GM23248 (cell line): Measurements from ENCODE around the gene RUFY4. TPM values are rescaled to one million over a fixed set of nuclear protein-coding genes. Genes with fewer than 3 reads are reported as not detected.

Experiments
- DNase-seq: peaks from one replicate; pipeline ENCODE4 v3.0.0-alpha.2; 2015
- H2AFZ ChIP-seq: fragments of 200-600 bp; sonication (generic); 2 replicates; pipeline ENCODE4 v1.6.1; 2016; ENCODE audit warnings: antibody characterized with exemption
- H3F3A ChIP-seq: fragments of 200-600 bp; sonication (generic); 2 replicates; pipeline ENCODE4 v1.6.1; 2016; ENCODE audit warnings: mild to moderate bottlenecking, antibody characterized with exemption, mixed run types; ENCODE audit not compliant: insufficient read depth
- H3K27ac ChIP-seq: fragments of 200-600 bp; sonication (generic); 2 replicates; pipeline ENCODE4 v1.5.1; 2016; ENCODE audit warnings: mild to moderate bottlenecking
- H3K27me3 ChIP-seq: fragments of 200-600 bp; sonication (generic); replicated peaks from 2 replicates; pipeline ENCODE4 v1.6.1; 2016; ENCODE audit warnings: mild to moderate bottlenecking; ENCODE audit not compliant: insufficient read depth
- H3K36me3 ChIP-seq: fragments of 200-600 bp; sonication (generic); 2 replicates; pipeline ENCODE4 v1.6.1; 2016; ENCODE audit warnings: low read depth, mild to moderate bottlenecking
- H3K4me1 ChIP-seq: fragments of 200-600 bp; sonication (generic); 2 replicates; pipeline ENCODE4 v1.6.1; 2016; ENCODE audit warnings: mild to moderate bottlenecking; ENCODE audit not compliant: insufficient read depth
- H3K4me2 ChIP-seq: fragments of 200-600 bp; sonication (generic); one replicate; pipeline ENCODE4 v1.6.1; 2016; ENCODE audit warnings: mild to moderate bottlenecking; ENCODE audit not compliant: unreplicated experiment
- H3K4me3 ChIP-seq: fragments of 200-600 bp; sonication (generic); 2 replicates; pipeline ENCODE4 v1.5.1; 2016; ENCODE audit warnings: mild to moderate bottlenecking
- H3K79me2 ChIP-seq: fragments of 200-600 bp; sonication (generic); 2 replicates; pipeline ENCODE4 v1.6.1; 2016; ENCODE audit warnings: mild to moderate bottlenecking; ENCODE audit not compliant: insufficient read depth
- H3K9ac ChIP-seq: fragments of 200-600 bp; sonication (generic); 2 replicates; pipeline ENCODE4 v1.6.1; 2016; ENCODE audit warnings: mild to moderate bottlenecking
- H3K9me2 ChIP-seq: fragments of 200-600 bp; sonication (generic); 2 replicates; pipeline ENCODE4 v1.6.1; 2016; ENCODE audit warnings: mixed run types, mild to moderate bottlenecking, moderate library complexity; ENCODE audit not compliant: insufficient read depth
- H3K9me3 ChIP-seq: fragments of 200-600 bp; sonication (generic); one replicate; pipeline ENCODE4 v1.6.1; 2017; ENCODE audit warnings: low read depth
- H4K20me1 ChIP-seq: fragments of 200-600 bp; sonication (generic); 2 replicates; pipeline ENCODE4 v1.6.0; 2016; ENCODE audit not compliant: insufficient read depth
- EZH2 ChIP-seq: fragments of 200-600 bp; sonication (generic); IDR thresholded peaks from 2 replicates; pipeline ENCODE4 v1.6.1; 2018; ENCODE audit warnings: antibody characterized with exemption, mild to moderate bottlenecking; ENCODE audit not compliant: insufficient read depth, poor library complexity, severe bottlenecking
- EZH2phosphoT487 ChIP-seq: fragments of 200-600 bp; sonication (generic); IDR thresholded peaks from 2 replicates; pipeline ENCODE4 v1.6.1; 2018; ENCODE audit warnings: antibody characterized with exemption, moderate library complexity, mild to moderate bottlenecking, low read depth; ENCODE audit not compliant: insufficient read depth
- WGBS, 2 experiments: methylation state at CpG; one replicate each; pipeline ENCODE4 v1.1.6; 2015 to 2017; ENCODE audit warnings: low lambda C conversion rate in 2 of 2, low coverage in 1 of 2; ENCODE audit errors: missing lambda C conversion rate in 2 of 2; 5-methylcytosine and 5-hydroxymethylcytosine counted together
- in situ Hi-C: fragments of 300-500 bp; cut with MboI; formaldehyde crosslinking; loops from 2 replicates; pipeline ENCODE4 v1.15.0; 2020
- polyA plus RNA-seq: library from polyadenylated mRNA; unstranded; fragments of >200 nt; fragmentation: Nextera tagmentation; extraction: Ambion mirVana; gene quantifications from 2 replicates; pipeline ENCODE4 v1.2.1, GENCODE V29; 2016
- total RNA-seq: library from RNA; depleted of rRNA; stranded (reverse); fragments of >200 nt; shearing (Covaris generic); gene quantifications from 2 replicates; pipeline ENCODE4 v1.2.3, GENCODE V29; 2014

RUFY4 gene
- total and polyA plus RNA-seq, 2 experiments from 2014 or later: not detected

- Histone ChIP-seq H3K4me2 (no peak overlapping the region), H3F3A (no peaks in the 10 kb centered on the region), H3K27ac (no peak overlapping the region), H4K20me1 (no peaks in the 10 kb centered on the region), H3K9me3 (no peaks in the 10 kb centered on the region), H3K9me2 (no peaks in the 10 kb centered on the region), H3K79me2 (no peaks in the 10 kb centered on the region), H3K4me1 (no peaks in the 10 kb centered on the region), H2AFZ (no peak overlapping the region), H3K9ac (no peak overlapping the region), H3K4me3 (no peak overlapping the region), H3K36me3 (no peaks in the 10 kb centered on the region), H3K27me3 (peaks cover 68% of the 10 kb centered on the region)
- in situ Hi-C loops: no loop called here
- TF ChIP-seq EZH2 (no peak), EZH2phosphoT487 (no peak)
- WGBS, 2 experiments: 49 to 55% methylated on average over 6 of the region's 6 CpGs
- DNase-seq: no peak
Measured at GRCh38 chr2:218128781-218129457, 59.9 kb downstream of the RUFY4 start.

- H3K4me2 ChIP-seq: no peak overlapping the region
- no peaks in the 10 kb centered on the region for H3F3A ChIP-seq
- TF ChIP-seq EZH2phosphoT487 (no peak), EZH2 (no peak)
- WGBS, 2 experiments: 70 to 74% methylated on average over 6 of the region's 6 CpGs
- no peaks in the 10 kb centered on the region for H3K4me1 ChIP-seq
- no peaks in the 10 kb centered on the region for H3K79me2 ChIP-seq
- no peaks in the 10 kb centered on the region for H3K36me3 ChIP-seq
- no peak overlapping the region for H3K27ac ChIP-seq
- H4K20me1 ChIP-seq: no peaks in the 10 kb centered on the region
- no peaks in the 10 kb centered on the region for H3K9me2 ChIP-seq
- peak; percentile 43 for DNase-seq
- no peaks in the 10 kb centered on the region for H3K9me3 ChIP-seq
- no peak overlapping the region for H3K4me3 ChIP-seq
- in situ Hi-C loops: no loop called here
- H3K9ac ChIP-seq: no peak overlapping the region
- no peak overlapping the region for H2AFZ ChIP-seq
- H3K27me3 ChIP-seq: peaks cover 68% of the 10 kb centered on the region
Measured at GRCh38 chr2:218129458-218130135, 60.5 kb downstream of the RUFY4 start.

GRCh38 chr2:218130377-218130776 lies 61.3 kb downstream of the RUFY4 start:
- H3K9ac ChIP-seq: no peak overlapping the region
- H4K20me1 ChIP-seq: no peaks in the 10 kb centered on the region
- H3K9me2 ChIP-seq: no peaks in the 10 kb centered on the region
- no peak for DNase-seq
- no peak overlapping the region for H3K4me3 ChIP-seq
- H3K79me2 ChIP-seq: no peaks in the 10 kb centered on the region
- 60 to 69% methylated on average over 2 of the region's 2 CpGs for WGBS, 2 experiments
- no peaks in the 10 kb centered on the region for H3K36me3 ChIP-seq
- no peak overlapping the region for H3K4me2 ChIP-seq
- no peak overlapping the region for H3K27ac ChIP-seq
- TF ChIP-seq EZH2 (no peak), EZH2phosphoT487 (no peak)
- no peak overlapping the region for H2AFZ ChIP-seq
- no peaks in the 10 kb centered on the region for H3K4me1 ChIP-seq
- no peaks in the 10 kb centered on the region for H3K9me3 ChIP-seq
- in situ Hi-C loops: no loop called here
- H3F3A ChIP-seq: no peaks in the 10 kb centered on the region
- peaks cover 64% of the 10 kb centered on the region for H3K27me3 ChIP-seq

- in situ Hi-C loops: no loop called here
- no peaks in the 10 kb centered on the region for H3F3A ChIP-seq
- no peaks in the 10 kb centered on the region for H3K4me1 ChIP-seq
- H3K4me2 ChIP-seq: no peak overlapping the region
- H3K9me3 ChIP-seq: no peaks in the 10 kb centered on the region
- no peaks in the 10 kb centered on the region for H3K36me3 ChIP-seq
- no peak overlapping the region for H3K27ac ChIP-seq
- no peak overlapping the region for H3K9ac ChIP-seq
- no peak overlapping the region for H3K4me3 ChIP-seq
- no peaks in the 10 kb centered on the region for H3K79me2 ChIP-seq
- TF ChIP-seq EZH2: no peak
- TF ChIP-seq EZH2phosphoT487: no peak
- H3K9me2 ChIP-seq: no peaks in the 10 kb centered on the region
- DNase-seq: no peak
- H3K27me3 ChIP-seq: peaks cover 64% of the 10 kb centered on the region
- no peak overlapping the region for H2AFZ ChIP-seq
- H4K20me1 ChIP-seq: no peaks in the 10 kb centered on the region
Measured at GRCh38 chr2:218130822-218131221, 61.8 kb downstream of the RUFY4 start.

- Histone ChIP-seq H3K27ac (no peak overlapping the region), H3K27me3 (peaks cover 85% of the 10 kb centered on the region), H3K4me3 (no peak overlapping the region), H3K4me1 (no peaks in the 10 kb centered on the region), H3F3A (no peaks in the 10 kb centered on the region), H4K20me1 (no peaks in the 10 kb centered on the region), H3K9me2 (no peaks in the 10 kb centered on the region), H3K4me2 (no peak overlapping the region), H3K9me3 (no peaks in the 10 kb centered on the region), H3K36me3 (no peaks in the 10 kb centered on the region), H3K79me2 (no peaks in the 10 kb centered on the region), H2AFZ (no peak overlapping the region), H3K9ac (no peak overlapping the region)
- in situ Hi-C loops: no loop called here
- DNase-seq: no peak
- TF ChIP-seq EZH2phosphoT487 (no peak), EZH2 (no peak)
- 38 to 52% methylated on average over 3 of the region's 3 CpGs for WGBS, 2 experiments
Measured at GRCh38 chr2:218137514-218137913, 68.5 kb downstream of the RUFY4 start.
